ENCODE measurements around the gene PRSS27. TPM values are rescaled to one million over a fixed set of nuclear protein-coding genes. Genes with fewer than 3 reads are reported as not detected.

The PRSS27 gene
- total and polyA plus RNA-seq, 2 donors (not counting 3 experiments of a cell fraction or from before 2014, with no cell fraction given), result 0.33 to 0.53 TPM

GRCh38 chr16:2713523-2713922 is 6.5 kb downstream of the PRSS27 start:
- Histone ChIP-seq H4K20me1 (replicated peaks; ENCODE audit: control insufficient read depth, extremely low read depth, insufficient read depth, low read length) (no peaks in the 10 kb centered on the region), H3K9ac (replicated peaks; ENCODE audit: extremely low read depth, insufficient read depth, low read length) (no peak overlapping the region), H2AFZ (ENCODE audit: low read depth, low read length) (no peak overlapping the region), H3K9me1 (replicated peaks; ENCODE audit: control insufficient read depth, extremely low read depth, insufficient read depth, low read length) (no peaks in the 10 kb centered on the region), H3K27ac (ENCODE audit: insufficient read depth, low read depth, low read length) (no peak overlapping the region), H3K27me3 (ENCODE audit: control insufficient read depth in 2 of 2, insufficient read depth in 2 of 2, low read length in 2 of 2) (no peaks in the 10 kb centered on the region), H3K36me3 (ENCODE audit: control insufficient read depth in 2 of 2, extremely low read depth in 1 of 2, insufficient read depth in 2 of 2, low read length in 2 of 2) (peaks cover 0 to 2% of the 10 kb centered on the region in 2 experiments), H3K4me3 (replicated peaks in 1 of 3; ENCODE audit: insufficient read depth in 1 of 3, low read depth in 1 of 3, low read length in 3 of 3) (no peak overlapping the region), H3K4me1 (ENCODE audit: control insufficient read depth, extremely low read depth, insufficient read depth, low read length) (no peaks in the 10 kb centered on the region), H3K9me3 (replicated peaks; ENCODE audit: control insufficient read depth, insufficient read depth, low read length) (no peaks in the 10 kb centered on the region), H3K79me2 (ENCODE audit: control insufficient read depth, insufficient read depth, low read length) (no peaks in the 10 kb centered on the region), H3K4me2 (ENCODE audit: insufficient read depth, low read length) (no peak overlapping the region)
- TF ChIP-seq MAX (IDR thresholded peaks at IDR 0.05; ENCODE audit: insufficient read depth, insufficient read length), result no peak
- FAIRE-seq (no peak), DNase-seq (ENCODE audit: low read depth, low spot score) (no peak)
- POLR2A ChIA-PET, result no interaction called here
- CTCF ChIA-PET, result no interaction called here
- dilution Hi-C loops (cut with MboI; ENCODE audit: extremely low pct_ligation_motif_present, low sequenced_read_pairs), result no loop called here
- BruUV-seq (replicated peaks), result no TSS peak
- intact Hi-C loops (cut with micrococcal nuclease), result no loop called here

- H3K4me1 ChIP-seq (ENCODE audit: control insufficient read depth, extremely low read depth, insufficient read depth, low read length), result no peaks in the 10 kb centered on the region
- H3K4me2 ChIP-seq (ENCODE audit: insufficient read depth, low read length), result no peak overlapping the region
- FAIRE-seq (no peak), DNase-seq (ENCODE audit: low read depth, low spot score) (no peak)
- H3K9me1 ChIP-seq (replicated peaks; ENCODE audit: control insufficient read depth, extremely low read depth, insufficient read depth, low read length), result no peaks in the 10 kb centered on the region
- dilution Hi-C loops (cut with MboI; ENCODE audit: extremely low pct_ligation_motif_present, low sequenced_read_pairs), result no loop called here
- no peak overlapping the region for H2AFZ ChIP-seq (ENCODE audit: low read depth, low read length)
- ChIA-PET CTCF (no interaction called here), POLR2A (no interaction called here)
- H3K36me3 ChIP-seq (ENCODE audit: control insufficient read depth in 2 of 2, extremely low read depth in 1 of 2, insufficient read depth in 2 of 2, low read length in 2 of 2), result peaks cover 0 to 10% of the 10 kb centered on the region in 2 experiments
- intact Hi-C loops (cut with micrococcal nuclease), result no loop called here
- H3K79me2 ChIP-seq (ENCODE audit: control insufficient read depth, insufficient read depth, low read length), result no peaks in the 10 kb centered on the region
- H3K27ac ChIP-seq (ENCODE audit: insufficient read depth, low read depth, low read length), result no peak overlapping the region
- no peaks in the 10 kb centered on the region for H3K27me3 ChIP-seq (ENCODE audit: control insufficient read depth in 2 of 2, insufficient read depth in 2 of 2, low read length in 2 of 2)
- BruUV-seq (replicated peaks), result no TSS peak
- H3K9ac ChIP-seq (replicated peaks; ENCODE audit: extremely low read depth, insufficient read depth, low read length), result no peak overlapping the region
- TF ChIP-seq POLR2AphosphoS5 (IDR thresholded peaks at IDR 0.05; ENCODE audit: insufficient read depth, low read depth, low read length), result no peak
- TF ChIP-seq EZH2 (IDR thresholded peaks at IDR 0.05; ENCODE audit: borderline replicate concordance, low read depth, low read length, severe bottlenecking), result no peak
- no peak for TF ChIP-seq CTCF (IDR thresholded peaks at IDR 0.05; ENCODE audit: extremely low read depth in 1 of 2, insufficient read depth in 1 of 2, low read depth in 1 of 2, low read length in 2 of 2)
- no peak for TF ChIP-seq MAX (IDR thresholded peaks at IDR 0.05; ENCODE audit: insufficient read depth, insufficient read length)
- no peak for TF ChIP-seq FOS (IDR thresholded peaks at IDR 0.05; ENCODE audit: borderline replicate concordance, insufficient read depth, low read length)
- no peak for TF ChIP-seq JUN (IDR thresholded peaks at IDR 0.05; ENCODE audit: borderline replicate concordance, insufficient read depth, insufficient read length, low read depth)
- TF ChIP-seq GATA2 (IDR thresholded peaks at IDR 0.05; ENCODE audit: insufficient read depth, insufficient read length, low read depth, low read length), result no peak
- TF ChIP-seq POLR2A (IDR thresholded peaks at IDR 0.05; ENCODE audit: low read depth, low read length), result no peak
- TF ChIP-seq MYC (IDR thresholded peaks at IDR 0.05; ENCODE audit: low read depth, low read length), result no peak
- H4K20me1 ChIP-seq (replicated peaks; ENCODE audit: control insufficient read depth, extremely low read depth, insufficient read depth, low read length), result no peaks in the 10 kb centered on the region
- no peaks in the 10 kb centered on the region for H3K9me3 ChIP-seq (replicated peaks; ENCODE audit: control insufficient read depth, insufficient read depth, low read length)
- H3K4me3 ChIP-seq (replicated peaks in 1 of 3; ENCODE audit: insufficient read depth in 1 of 3, low read depth in 1 of 3, low read length in 3 of 3), result no peak overlapping the region
Measured at GRCh38 chr16:2712546-2712945, 7.5 kb downstream of the PRSS27 start.

Data from endothelial cell of umbilical vein (primary cell).